A673 (cell line): ENCODE data around the gene LAMB2. TPM values are rescaled to one million over a fixed set of nuclear protein-coding genes. Genes with fewer than 3 reads are reported as not detected.

Experiments used
- BruUV-seq: library from RNA; stranded (reverse); fragments of 400-500 nt; replicated peaks from 2 replicates; lab custom pipeline; 2021; lab: Mats Ljungman, UMichigan
- CTCF ChIA-PET: fragments of 300-600 bp; sonication (Branson Sonifier 250); formaldehyde crosslinking; loops from one replicate; lab custom pipeline; 2022; ENCODE audit warnings: antibody characterized with exemption; lab: Charles Lee
- POLR2A ChIA-PET: fragments of 300-600 bp; sonication (Branson Sonifier 250); formaldehyde crosslinking; loops from one replicate; lab custom pipeline; 2022; ENCODE audit warnings: antibody characterized with exemption; ENCODE audit not compliant: low non-redundant PET; lab: Charles Lee
- DNase-seq: peaks from one replicate; pipeline ENCODE4 v3.0.0-alpha.2; 2015; ENCODE audit warnings: low spot score
- H3K27ac ChIP-seq: fragments of 200-600 bp; sonication (generic); 2 replicates; pipeline ENCODE4 v1.5.1; 2016; ENCODE audit warnings: mixed run types, low read depth, mild to moderate bottlenecking, mixed read lengths, antibody characterized with exemption, low read length; ENCODE audit not compliant: poor library complexity, severe bottlenecking
- H3K27me3 ChIP-seq: fragments of 200-600 bp; sonication (generic); replicated peaks from 2 replicates; pipeline ENCODE4 v1.6.1; 2017; ENCODE audit warnings: mixed run types, low read depth, mild to moderate bottlenecking, mixed read lengths, antibody characterized with exemption, low read length; ENCODE audit not compliant: insufficient read depth, poor library complexity
- H3K36me3 ChIP-seq: fragments of 200-600 bp; sonication (generic); 2 replicates; pipeline ENCODE4 v1.6.1; 2016; ENCODE audit warnings: mixed run types, mild to moderate bottlenecking, mixed read lengths, antibody characterized with exemption, low read length; ENCODE audit not compliant: insufficient read depth, poor library complexity, severe bottlenecking
- H3K4me1 ChIP-seq: fragments of 200-600 bp; sonication (generic); 2 replicates; pipeline ENCODE4 v1.6.1; 2017; ENCODE audit warnings: mixed run types, mild to moderate bottlenecking, mixed read lengths, antibody characterized with exemption, low read length; ENCODE audit not compliant: insufficient read depth, poor library complexity, severe bottlenecking
- H3K4me3 ChIP-seq: fragments of 200-600 bp; sonication (generic); 2 replicates; pipeline ENCODE4 v1.5.1; 2016; ENCODE audit warnings: low read depth, mixed run types, mild to moderate bottlenecking, mixed read lengths, low read length; ENCODE audit not compliant: poor library complexity, severe bottlenecking
- H3K9me3 ChIP-seq: fragments of 200-600 bp; sonication (generic); 2 replicates; pipeline ENCODE4 v1.6.1; 2016; ENCODE audit warnings: mixed run types, low read depth, mild to moderate bottlenecking, mixed read lengths, antibody characterized with exemption, low read length; ENCODE audit not compliant: poor library complexity, severe bottlenecking
- EZH2 ChIP-seq: fragments of 200-600 bp; sonication (generic); IDR thresholded peaks from 2 replicates; pipeline ENCODE4 v1.6.1; 2017; ENCODE audit warnings: borderline replicate concordance, low read depth, mild to moderate bottlenecking, mixed read lengths, antibody characterized with exemption, low read length; ENCODE audit not compliant: poor library complexity, severe bottlenecking
- intact Hi-C: fragments of 100-400 bp; cut with micrococcal nuclease; formaldehyde crosslinking; loops from one replicate; pipeline ENCODE4 v1.10.0; 2022; ENCODE audit not compliant: unreplicated experiment
- total RNA-seq: library from RNA; stranded (reverse); gene quantifications from 2 replicates; pipeline ENCODE4 v1.2.3, GENCODE V29; 2021
- TF ChIP-seq, protein P1 (sequence below): fragments of 300-800, 200-600 bp; sonication (generic); conservative IDR thresholded peaks from 2 replicates; pipeline ENCODE4 v1.5.1; 2017; ENCODE audit warnings: low read depth, mild to moderate bottlenecking, antibody characterized with exemption, low read length, moderate library complexity, mixed read lengths

The LAMB2 gene
- total RNA-seq, 1 experiment from 2014 or later: 45.9 TPM

DNA sequence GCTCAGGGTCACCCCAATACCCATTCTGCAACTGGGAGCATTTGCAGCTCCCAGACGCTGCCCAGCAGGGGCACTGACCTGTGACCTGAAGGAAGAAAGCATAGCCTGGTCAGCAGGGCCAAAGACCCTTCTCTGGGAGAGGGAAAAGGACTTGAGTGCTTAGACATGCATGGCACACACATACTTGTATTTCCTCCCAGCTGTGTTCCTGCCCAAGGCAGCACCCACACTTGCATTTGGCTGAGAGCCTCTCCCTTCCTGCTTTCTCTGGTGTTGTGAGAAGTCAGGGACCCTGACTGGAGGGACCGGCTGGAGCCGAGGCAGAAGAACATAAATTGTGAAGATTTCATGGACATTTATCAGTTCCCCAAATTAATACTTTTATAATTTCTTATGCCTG is 7.2 kb upstream of the LAMB2 start:
- Histone ChIP-seq H3K9me3 (no peaks in the 10 kb centered on the region), H3K27ac (no peak overlapping the region), H3K36me3 (no peaks in the 10 kb centered on the region), H3K4me1 (no peaks in the 10 kb centered on the region), H3K4me3 (no peak overlapping the region), H3K27me3 (no peaks in the 10 kb centered on the region)
- BruUV-seq: no TSS peak
- DNase-seq: no peak
- POLR2A ChIA-PET: no interaction called here
- no peak for TF ChIP-seq EZH2
- TF ChIP-seq, protein P1, sequence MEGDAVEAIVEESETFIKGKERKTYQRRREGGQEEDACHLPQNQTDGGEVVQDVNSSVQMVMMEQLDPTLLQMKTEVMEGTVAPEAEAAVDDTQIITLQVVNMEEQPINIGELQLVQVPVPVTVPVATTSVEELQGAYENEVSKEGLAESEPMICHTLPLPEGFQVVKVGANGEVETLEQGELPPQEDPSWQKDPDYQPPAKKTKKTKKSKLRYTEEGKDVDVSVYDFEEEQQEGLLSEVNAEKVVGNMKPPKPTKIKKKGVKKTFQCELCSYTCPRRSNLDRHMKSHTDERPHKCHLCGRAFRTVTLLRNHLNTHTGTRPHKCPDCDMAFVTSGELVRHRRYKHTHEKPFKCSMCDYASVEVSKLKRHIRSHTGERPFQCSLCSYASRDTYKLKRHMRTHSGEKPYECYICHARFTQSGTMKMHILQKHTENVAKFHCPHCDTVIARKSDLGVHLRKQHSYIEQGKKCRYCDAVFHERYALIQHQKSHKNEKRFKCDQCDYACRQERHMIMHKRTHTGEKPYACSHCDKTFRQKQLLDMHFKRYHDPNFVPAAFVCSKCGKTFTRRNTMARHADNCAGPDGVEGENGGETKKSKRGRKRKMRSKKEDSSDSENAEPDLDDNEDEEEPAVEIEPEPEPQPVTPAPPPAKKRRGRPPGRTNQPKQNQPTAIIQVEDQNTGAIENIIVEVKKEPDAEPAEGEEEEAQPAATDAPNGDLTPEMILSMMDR: no peak
- intact Hi-C loops: no loop called here
- CTCF ChIA-PET: no interaction called here

DNA sequence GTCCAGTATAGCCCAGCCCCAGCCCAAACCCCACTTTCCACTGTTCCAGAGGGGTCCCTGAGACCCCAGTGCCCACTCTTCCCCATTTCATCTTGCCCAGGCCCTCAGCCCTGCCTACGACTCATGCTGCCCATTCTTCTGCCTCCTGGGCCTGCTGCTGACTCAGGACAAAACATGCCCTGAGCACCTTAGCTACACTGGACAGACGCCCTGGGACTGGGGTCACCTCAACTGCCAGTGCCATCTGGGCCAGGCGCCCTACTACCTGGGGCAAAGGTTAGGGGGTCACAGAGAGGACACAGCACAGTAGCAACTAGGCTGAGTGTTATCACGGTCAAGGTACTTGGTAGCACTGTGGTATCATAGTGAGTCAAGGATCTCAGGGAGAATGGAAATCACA is 2.6 kb upstream of the LAMB2 start:
- Histone ChIP-seq H3K27me3 (no peaks in the 10 kb centered on the region), H3K4me3 (no peak overlapping the region), H3K27ac (no peak overlapping the region), H3K9me3 (no peaks in the 10 kb centered on the region), H3K4me1 (no peaks in the 10 kb centered on the region), H3K36me3 (no peaks in the 10 kb centered on the region)
- DNase-seq: no peak
- no TSS peak for BruUV-seq
- POLR2A ChIA-PET: no interaction called here
- CTCF ChIA-PET: interaction anchor here (0.5 kb wide), 1 partner anchor 30 kb away, joined by 6 read pairs; no protein-coding TSS in a partner anchor
- no peak for TF ChIP-seq EZH2
- TF ChIP-seq, protein P1: no peak
- intact Hi-C loops: no loop called here

DNA sequence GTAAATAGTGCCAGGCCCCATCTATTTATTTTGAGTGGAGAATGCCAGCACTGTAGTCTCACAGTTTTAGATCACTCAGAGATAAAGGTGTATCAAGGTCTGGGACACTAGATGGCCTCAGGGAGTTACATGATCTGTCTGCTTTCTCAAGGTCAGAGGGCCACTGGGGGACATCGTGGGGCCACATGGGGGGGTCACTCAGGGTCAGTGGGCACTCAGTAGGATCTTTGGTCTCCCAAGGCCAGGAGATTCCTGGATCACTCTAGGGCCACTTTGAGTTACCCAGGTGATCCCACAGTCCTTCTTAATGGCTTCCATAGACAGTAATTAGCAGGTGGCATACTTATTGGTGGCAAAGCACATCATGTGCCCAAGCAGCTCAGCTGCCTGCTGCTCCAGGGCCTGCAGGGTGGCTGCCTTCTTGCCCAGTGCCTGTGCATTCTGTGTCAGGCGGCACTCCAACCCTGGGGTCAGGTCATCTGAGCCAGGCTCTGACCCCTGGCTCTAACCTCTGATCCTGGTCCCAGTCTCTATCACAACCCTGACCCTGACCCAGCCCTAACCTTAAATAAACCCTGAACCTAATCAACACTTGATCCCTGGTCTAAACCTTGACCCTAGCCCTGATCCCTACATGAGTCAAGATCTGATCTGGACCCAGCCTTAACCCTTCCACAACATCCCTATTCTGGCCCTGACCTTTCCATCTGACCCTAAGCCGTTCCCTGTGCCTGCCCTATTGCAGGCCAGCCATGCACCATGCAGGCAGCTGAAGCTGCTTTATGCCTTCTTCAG is 1.8 kb upstream of the LAMB2 start:
- H3K27me3 ChIP-seq: no peaks in the 10 kb centered on the region
- ChIA-PET POLR2A (no interaction called here), CTCF (no interaction called here)
- intact Hi-C loops: no loop called here
- BruUV-seq: no TSS peak
- H3K36me3 ChIP-seq: no peaks in the 10 kb centered on the region
- H3K9me3 ChIP-seq: no peaks in the 10 kb centered on the region
- H3K27ac ChIP-seq: no peak overlapping the region
- no peaks in the 10 kb centered on the region for H3K4me1 ChIP-seq
- no peak overlapping the region for H3K4me3 ChIP-seq
- no peak for DNase-seq
- TF ChIP-seq, protein P1: no peak
- no peak for TF ChIP-seq EZH2
